ENCODE measurements around the gene SMIM9.
"Not testable (repeated sequence)": the region's sequence is repeated elsewhere in the genome, so short reads cannot be mapped to it uniquely, and the experiment has no call there.

The SMIM9 gene

DNA sequence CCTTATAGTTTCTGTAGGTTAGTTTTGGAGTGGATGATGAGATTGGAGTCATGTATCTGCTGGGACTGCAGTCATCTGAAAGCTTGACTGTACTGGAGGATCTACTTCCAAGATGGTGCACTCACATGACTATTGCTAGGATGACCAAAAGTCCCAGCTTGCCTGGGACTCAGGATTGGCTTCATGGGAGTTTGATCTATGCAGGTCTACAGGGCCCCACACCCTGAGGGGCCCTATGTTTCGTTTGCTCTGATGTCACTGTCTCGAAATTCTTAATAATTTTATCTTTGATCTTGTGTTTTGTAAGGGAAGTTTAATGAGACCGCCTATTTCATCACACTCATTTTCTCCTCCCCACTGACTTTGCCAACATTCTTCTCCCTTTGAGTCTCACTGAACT lies at the start of gene SMIM9:
TSS of gene SMIM9 (minus strand) at position 101 of the 400 bp plus-strand sequence. CDS start 3,806 bp downstream, outside the sequence.
- H3K27ac ChIP-seq (ENCODE audit: low read depth, low read length): no peak within 1 kb of the TSS
- H3K36me3 ChIP-seq (ENCODE audit: control insufficient read depth, insufficient read depth, low read length): no peaks in the 10 kb centered on the region
- no peak within 1 kb of the TSS for H3K4me3 ChIP-seq (ENCODE audit: low read length)
- H3K27me3 ChIP-seq (ENCODE audit: control insufficient read depth, insufficient read depth, low read length): no peaks in the 10 kb centered on the region
- H3K9ac ChIP-seq (ENCODE audit: low read length): no peak within 1 kb of the TSS
- H3K4me1 ChIP-seq (ENCODE audit: control insufficient read depth, insufficient read depth, low read length): no peaks in the 10 kb centered on the region

DNA sequence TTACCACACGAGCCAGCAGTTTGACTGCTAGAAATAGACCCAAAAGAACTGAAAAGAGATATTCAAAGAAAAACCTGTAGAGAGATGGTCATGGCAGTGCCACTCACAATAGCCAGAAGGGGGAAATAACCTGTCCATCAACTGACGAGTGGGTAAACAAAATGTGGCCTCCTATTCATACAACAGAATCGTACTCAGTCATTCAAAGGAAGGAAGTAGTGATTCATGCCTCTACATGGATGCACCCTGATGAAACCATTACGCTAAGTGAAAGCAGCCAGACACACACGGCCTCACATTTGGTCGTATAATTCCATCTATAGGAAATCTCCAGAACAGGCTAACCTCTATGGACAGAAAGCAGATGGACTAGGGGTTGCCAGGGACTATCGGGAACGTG lies 49.6 kb upstream of the SMIM9 start:
- H3K36me3 ChIP-seq (ENCODE audit: control insufficient read depth, insufficient read depth, low read length); H3K4me3 ChIP-seq (ENCODE audit: low read length); H3K27ac ChIP-seq (ENCODE audit: low read depth, low read length); H3K27me3 ChIP-seq (ENCODE audit: control insufficient read depth, insufficient read depth, low read length); H3K4me1 ChIP-seq (ENCODE audit: control insufficient read depth, insufficient read depth, low read length); H3K9ac ChIP-seq (ENCODE audit: low read length): not testable (repeated sequence)

DNA sequence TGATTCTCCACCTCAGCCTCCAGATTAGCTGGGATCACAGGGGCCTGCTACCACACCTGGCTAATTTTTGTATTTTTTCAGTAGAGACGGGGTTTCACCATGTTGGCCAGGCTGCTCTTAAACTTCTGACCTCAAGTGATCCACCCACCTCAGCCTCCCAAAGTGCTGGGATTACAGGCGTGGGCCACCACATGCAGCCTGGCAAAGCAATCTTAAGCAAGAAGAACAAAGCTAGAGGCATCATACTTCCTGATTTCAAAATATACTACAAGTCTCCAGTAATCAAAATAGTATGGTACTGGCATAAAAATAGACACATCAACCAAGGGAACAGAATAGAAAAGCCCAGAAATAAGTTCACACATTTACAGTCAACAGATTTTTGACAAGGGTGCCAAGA lies 38.9 kb upstream of the SMIM9 start:
- Histone ChIP-seq H3K9ac (ENCODE audit: low read length) (no peak overlapping the region), H3K27me3 (ENCODE audit: control insufficient read depth, insufficient read depth, low read length) (no peaks in the 10 kb centered on the region), H3K4me3 (ENCODE audit: low read length) (no peak overlapping the region), H3K36me3 (ENCODE audit: control insufficient read depth, insufficient read depth, low read length) (no peaks in the 10 kb centered on the region), H3K4me1 (ENCODE audit: control insufficient read depth, insufficient read depth, low read length) (no peaks in the 10 kb centered on the region), H3K27ac (ENCODE audit: low read depth, low read length) (no peak overlapping the region)

DNA sequence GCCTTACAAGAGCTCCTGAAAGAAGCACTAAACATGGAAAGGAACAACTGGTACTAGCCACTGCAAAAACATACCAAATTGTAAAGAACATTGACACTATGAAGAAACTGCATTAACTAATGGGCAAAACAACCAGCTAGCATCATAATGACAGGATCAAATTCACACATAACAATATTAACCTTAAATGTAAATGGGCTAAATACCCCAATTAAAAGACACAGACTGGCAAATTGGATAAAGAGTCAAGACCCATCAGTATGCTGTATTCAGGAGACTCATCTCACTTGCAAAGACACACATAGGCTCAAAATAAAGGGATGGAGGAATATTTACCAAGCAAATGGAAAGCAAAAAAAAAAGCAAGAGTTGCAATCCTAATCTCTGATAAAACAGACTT lies 34.1 kb upstream of the SMIM9 start:
- H3K36me3 ChIP-seq (ENCODE audit: control insufficient read depth, insufficient read depth, low read length); H3K4me3 ChIP-seq (ENCODE audit: low read length); H3K4me1 ChIP-seq (ENCODE audit: control insufficient read depth, insufficient read depth, low read length); H3K9ac ChIP-seq (ENCODE audit: low read length); H3K27ac ChIP-seq (ENCODE audit: low read depth, low read length); H3K27me3 ChIP-seq (ENCODE audit: control insufficient read depth, insufficient read depth, low read length): not testable (repeated sequence)

DNA sequence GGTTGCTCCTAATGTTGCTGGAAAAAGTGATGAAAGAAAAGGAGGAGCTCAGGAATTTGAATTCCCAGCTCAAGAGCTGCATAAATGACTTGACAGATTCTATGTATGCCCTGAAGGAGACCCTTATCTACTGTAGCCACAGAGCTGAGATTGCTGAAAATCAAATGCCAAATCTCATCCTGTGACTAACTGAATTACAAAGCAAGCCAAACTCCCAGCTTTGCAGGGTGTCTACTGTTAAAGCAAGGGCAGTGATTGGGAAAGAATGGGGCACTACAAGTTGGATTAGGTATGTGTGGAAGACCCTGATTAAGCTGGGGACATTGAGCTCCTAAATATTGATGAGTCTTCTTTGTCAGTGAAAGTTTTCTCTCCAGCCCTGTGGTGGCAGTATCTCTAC lies 20.8 kb upstream of the SMIM9 start:
- H3K36me3 ChIP-seq (ENCODE audit: control insufficient read depth, insufficient read depth, low read length): no peaks in the 10 kb centered on the region
- no peak overlapping the region for H3K27ac ChIP-seq (ENCODE audit: low read depth, low read length)
- H3K9ac ChIP-seq (ENCODE audit: low read length): no peak overlapping the region
- H3K4me3 ChIP-seq (ENCODE audit: low read length): no peak overlapping the region
- no peaks in the 10 kb centered on the region for H3K4me1 ChIP-seq (ENCODE audit: control insufficient read depth, insufficient read depth, low read length)
- no peaks in the 10 kb centered on the region for H3K27me3 ChIP-seq (ENCODE audit: control insufficient read depth, insufficient read depth, low read length)

DNA sequence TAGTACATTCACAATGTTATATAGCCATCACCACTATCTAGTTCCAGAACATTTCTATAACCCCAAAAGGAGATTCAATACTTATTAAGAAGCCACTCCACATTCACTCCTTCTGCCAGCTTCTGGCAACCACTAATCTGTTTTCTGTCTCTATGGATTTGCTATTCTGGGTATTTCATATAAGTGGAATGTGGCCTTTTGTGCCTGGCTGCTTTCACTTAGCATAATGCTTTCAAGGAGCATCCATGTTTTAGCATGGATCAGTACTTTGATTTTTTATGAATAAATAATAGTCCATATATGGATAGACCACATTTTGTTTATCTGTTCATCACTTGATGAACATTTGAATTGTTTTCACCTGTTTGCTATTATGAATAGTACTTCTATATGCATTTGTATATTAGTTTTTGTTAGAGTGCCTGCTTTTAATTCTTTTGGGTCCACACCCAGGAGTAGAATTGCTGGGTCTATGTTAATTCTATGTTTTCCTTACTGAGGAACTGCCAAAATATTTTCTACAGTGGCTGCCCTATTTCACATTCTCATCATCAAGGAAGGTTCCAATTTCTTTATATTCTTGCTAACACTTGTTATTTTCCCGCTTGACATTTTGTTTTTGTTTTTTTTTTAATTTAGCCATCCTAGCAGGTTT lies 16.6 kb upstream of the SMIM9 start:
- Histone ChIP-seq H3K27ac (ENCODE audit: low read depth, low read length) (no peak overlapping the region), H3K4me3 (ENCODE audit: low read length) (no peak overlapping the region), H3K27me3 (ENCODE audit: control insufficient read depth, insufficient read depth, low read length) (no peaks in the 10 kb centered on the region), H3K36me3 (ENCODE audit: control insufficient read depth, insufficient read depth, low read length) (no peaks in the 10 kb centered on the region), H3K4me1 (ENCODE audit: control insufficient read depth, insufficient read depth, low read length) (no peaks in the 10 kb centered on the region), H3K9ac (ENCODE audit: low read length) (no peak overlapping the region)

DNA sequence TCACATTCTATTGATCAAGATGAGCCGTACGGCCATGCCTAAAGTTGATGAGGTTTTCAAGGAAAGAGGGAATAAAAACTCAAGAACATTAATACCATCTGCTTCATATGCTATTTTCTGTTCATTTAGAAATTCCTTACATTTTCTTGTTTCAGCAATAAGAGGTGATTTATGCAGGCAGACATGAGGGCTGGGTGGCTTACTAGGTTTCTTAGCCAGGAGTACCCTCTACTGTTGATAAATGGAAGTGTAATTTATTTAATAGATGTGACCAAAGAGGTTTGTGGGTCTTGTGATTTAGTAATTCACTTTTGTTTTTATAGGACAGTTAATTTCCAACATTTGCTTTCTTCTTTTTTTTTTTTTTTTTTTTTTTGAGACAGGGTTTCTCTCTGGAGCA lies 6.4 kb upstream of the SMIM9 start:
- no peak overlapping the region for H3K27ac ChIP-seq (ENCODE audit: low read depth, low read length)
- no peaks in the 10 kb centered on the region for H3K27me3 ChIP-seq (ENCODE audit: control insufficient read depth, insufficient read depth, low read length)
- H3K4me1 ChIP-seq (ENCODE audit: control insufficient read depth, insufficient read depth, low read length): no peaks in the 10 kb centered on the region
- H3K9ac ChIP-seq (ENCODE audit: low read length): no peak overlapping the region
- no peaks in the 10 kb centered on the region for H3K36me3 ChIP-seq (ENCODE audit: control insufficient read depth, insufficient read depth, low read length)
- no peak overlapping the region for H3K4me3 ChIP-seq (ENCODE audit: low read length)

DNA sequence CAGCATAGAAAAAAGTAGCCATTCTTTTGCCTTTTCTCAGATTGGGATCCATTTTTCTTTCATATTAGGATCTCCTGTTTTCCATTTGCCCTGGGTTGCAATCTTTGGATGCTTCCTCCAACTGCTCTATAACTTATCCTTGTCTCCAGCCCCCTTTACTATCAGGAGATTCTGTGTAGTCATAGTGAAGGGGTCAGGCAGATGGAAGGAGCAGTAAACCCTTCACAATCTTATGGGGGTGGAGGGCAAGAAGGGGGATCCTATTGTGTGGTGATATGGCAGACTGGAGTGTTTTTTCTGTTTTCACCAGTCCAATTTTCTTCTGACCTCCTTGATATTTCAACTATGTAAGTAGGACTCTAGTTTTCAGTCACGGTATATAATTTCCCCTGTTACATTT lies 1.7 kb upstream of the SMIM9 start:
- H3K27ac ChIP-seq (ENCODE audit: low read depth, low read length): no peak overlapping the region
- H3K4me1 ChIP-seq (ENCODE audit: control insufficient read depth, insufficient read depth, low read length): no peaks in the 10 kb centered on the region
- H3K9ac ChIP-seq (ENCODE audit: low read length): no peak overlapping the region
- H3K27me3 ChIP-seq (ENCODE audit: control insufficient read depth, insufficient read depth, low read length): no peaks in the 10 kb centered on the region
- no peaks in the 10 kb centered on the region for H3K36me3 ChIP-seq (ENCODE audit: control insufficient read depth, insufficient read depth, low read length)
- H3K4me3 ChIP-seq (ENCODE audit: low read length): no peak overlapping the region

DNA sequence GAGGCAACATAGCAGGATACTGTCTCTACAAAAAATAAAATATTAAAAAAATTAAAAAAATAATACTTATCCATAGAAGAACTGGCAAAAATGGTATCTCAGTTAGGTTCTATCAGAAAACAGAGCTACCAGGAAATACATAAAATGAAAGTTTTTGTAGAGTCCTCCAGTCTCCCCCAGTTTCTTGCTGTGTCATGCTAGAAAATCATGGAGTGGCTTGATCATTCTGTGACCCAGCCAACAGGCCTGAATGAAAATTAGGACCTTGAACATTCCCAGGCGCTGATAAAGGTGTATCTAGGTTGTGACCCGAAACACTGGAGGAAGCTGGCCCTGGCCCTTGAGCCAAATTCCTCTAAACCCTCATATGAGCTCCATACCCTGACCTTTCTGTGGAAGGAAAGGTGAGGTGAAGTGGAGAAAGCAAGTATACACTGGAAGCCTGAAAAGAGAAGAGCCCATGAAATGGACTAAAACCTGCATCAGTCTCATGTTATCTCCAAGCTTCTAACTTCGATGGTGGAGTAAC lies 652 bp downstream of the SMIM9 start:
- H3K27ac ChIP-seq (ENCODE audit: low read depth, low read length): no peak overlapping the region
- H3K9ac ChIP-seq (ENCODE audit: low read length): no peak overlapping the region
- no peaks in the 10 kb centered on the region for H3K27me3 ChIP-seq (ENCODE audit: control insufficient read depth, insufficient read depth, low read length)
- no peaks in the 10 kb centered on the region for H3K4me1 ChIP-seq (ENCODE audit: control insufficient read depth, insufficient read depth, low read length)
- no peaks in the 10 kb centered on the region for H3K36me3 ChIP-seq (ENCODE audit: control insufficient read depth, insufficient read depth, low read length)
- no peak overlapping the region for H3K4me3 ChIP-seq (ENCODE audit: low read length)

DNA sequence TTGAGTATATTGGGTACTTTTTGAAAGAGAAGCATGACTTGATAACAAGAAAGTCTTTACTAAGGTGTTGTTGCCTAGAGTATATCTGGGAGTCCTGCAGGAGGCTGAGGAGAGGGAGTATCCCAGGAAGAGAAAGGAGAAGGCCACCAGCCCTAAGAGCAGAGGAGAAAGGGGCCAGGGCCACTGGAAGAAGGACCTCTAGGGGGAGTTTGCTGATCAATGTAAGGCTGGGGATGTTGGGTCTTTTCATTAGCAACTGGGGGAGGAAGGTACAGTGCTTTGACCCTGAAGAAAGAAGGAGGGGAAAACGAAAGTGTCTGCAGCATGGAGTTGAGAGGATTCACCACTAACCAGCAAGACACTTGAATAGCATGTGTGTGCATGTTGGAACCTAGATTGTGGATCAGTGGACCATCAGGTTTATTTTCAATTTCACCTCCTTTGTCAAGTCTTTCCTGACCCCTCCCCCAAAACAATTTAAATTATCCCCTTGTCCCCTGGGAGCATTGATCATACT lies 4.5 kb downstream of the SMIM9 start:
- no peaks in the 10 kb centered on the region for H3K4me1 ChIP-seq (ENCODE audit: control insufficient read depth, insufficient read depth, low read length)
- H3K27ac ChIP-seq (ENCODE audit: low read depth, low read length): no peak overlapping the region
- no peak overlapping the region for H3K4me3 ChIP-seq (ENCODE audit: low read length)
- H3K9ac ChIP-seq (ENCODE audit: low read length): no peak overlapping the region
- no peaks in the 10 kb centered on the region for H3K36me3 ChIP-seq (ENCODE audit: control insufficient read depth, insufficient read depth, low read length)
- H3K27me3 ChIP-seq (ENCODE audit: control insufficient read depth, insufficient read depth, low read length): no peaks in the 10 kb centered on the region

DNA sequence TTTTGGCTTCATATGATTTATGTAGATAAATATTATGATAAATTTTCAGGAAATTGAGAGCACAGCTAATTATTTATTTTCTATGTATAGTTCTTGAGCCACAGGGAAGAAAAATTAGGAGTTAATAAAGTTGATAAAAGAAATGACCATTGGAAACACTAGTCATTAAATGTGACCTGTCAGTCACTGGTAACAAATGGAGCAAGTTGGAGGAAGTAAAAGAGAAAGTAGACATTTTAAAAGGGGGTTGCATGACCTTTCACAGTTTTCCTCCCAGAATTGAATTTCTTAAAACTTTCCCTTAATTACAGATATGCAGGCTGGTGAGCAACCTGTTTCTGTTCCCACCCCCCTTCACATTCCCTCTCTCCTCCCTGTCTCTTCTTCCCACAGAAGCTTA lies 5.3 kb downstream of the SMIM9 start:
- Histone ChIP-seq H3K27ac (ENCODE audit: low read depth, low read length) (no peak overlapping the region), H3K4me3 (ENCODE audit: low read length) (no peak overlapping the region), H3K36me3 (ENCODE audit: control insufficient read depth, insufficient read depth, low read length) (no peaks in the 10 kb centered on the region), H3K4me1 (ENCODE audit: control insufficient read depth, insufficient read depth, low read length) (no peaks in the 10 kb centered on the region), H3K9ac (ENCODE audit: low read length) (no peak overlapping the region), H3K27me3 (ENCODE audit: control insufficient read depth, insufficient read depth, low read length) (no peaks in the 10 kb centered on the region)

DNA sequence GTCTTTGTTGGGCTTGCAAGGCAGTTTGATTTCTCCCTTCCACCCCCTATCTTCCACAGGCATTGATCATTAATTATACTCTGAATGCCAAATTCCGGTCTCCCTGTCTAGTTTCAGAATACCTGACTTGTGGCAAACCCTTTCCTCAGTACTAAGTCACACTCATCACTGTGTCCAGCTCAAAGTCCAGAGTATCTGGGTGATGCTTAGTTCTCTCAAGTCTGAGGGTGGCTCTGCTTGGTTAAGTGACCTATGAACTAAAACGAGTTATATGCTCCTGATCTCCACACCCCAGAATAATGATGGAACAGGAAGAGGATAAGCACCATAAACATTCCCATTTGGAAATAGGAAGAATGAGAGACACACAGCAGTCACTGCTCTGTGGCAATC lies 6.5 kb downstream of the SMIM9 start:
- Histone ChIP-seq H3K27ac (ENCODE audit: low read depth, low read length) (no peak overlapping the region), H3K4me3 (ENCODE audit: low read length) (no peak overlapping the region), H3K9ac (ENCODE audit: low read length) (no peak overlapping the region)

More for the DNA sequence above, 6.5 kb downstream of the SMIM9 start:
- Histone ChIP-seq H3K4me1 (ENCODE audit: control insufficient read depth, insufficient read depth, low read length) (no peaks in the 10 kb centered on the region), H3K27me3 (ENCODE audit: control insufficient read depth, insufficient read depth, low read length) (no peaks in the 10 kb centered on the region), H3K36me3 (ENCODE audit: control insufficient read depth, insufficient read depth, low read length) (no peaks in the 10 kb centered on the region)

Data from rectal smooth muscle tissue (tissue), 1 donor.